Measurements from ENCODE around the gene TMEM184B.

GRCh38 chr22:38212442-38212841 lies 60.4 kb downstream of the TMEM184B start:
- TF ChIP-seq CTCF (IDR thresholded peaks at IDR 0.05; ENCODE audit: insufficient read depth, low read length, poor library complexity, severe bottlenecking) (no peak), EZH2phosphoT487 (conservative IDR thresholded peaks at IDR 0.05; ENCODE audit: low read length) (no peak)

Measured in SU-DHL-6 (cell line).